Hypothalamus (tissue), 51 donors: Measurements from ENCODE around the gene CCDC154.
A peak's percentile ranks its signal among the peaks of the same experiment; 100 is the strongest.
"Not testable (repeated sequence)": the region's sequence is repeated elsewhere in the genome, so short reads cannot be mapped to it uniquely, and the experiment has no call there.

Experiments used
- DNase-seq, 51 donors: peaks; one replicate each; lab custom pipeline; 2025; lab: John Stamatoyannopoulos, UW

The CCDC154 gene

DNA sequence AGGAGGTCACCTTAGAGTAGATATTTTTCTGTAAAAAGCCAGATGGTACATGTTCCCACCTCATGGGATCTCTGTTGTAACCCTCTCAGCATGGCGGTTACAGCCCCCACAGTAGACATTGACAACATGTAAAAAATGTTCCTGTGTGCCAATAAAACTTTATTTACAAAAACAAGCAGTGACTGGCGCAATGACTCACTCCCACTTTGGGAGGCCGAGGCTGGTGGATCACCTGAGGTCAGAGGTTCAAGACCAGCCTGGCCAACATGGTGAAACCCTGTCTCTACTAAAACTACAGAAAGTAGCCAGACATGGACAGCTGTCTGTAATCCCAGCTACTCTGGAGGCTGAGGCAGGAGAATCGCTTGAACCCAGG, 4.7 kb downstream of the CCDC154 start:
- not testable (repeated sequence) for DNase-seq

DNA sequence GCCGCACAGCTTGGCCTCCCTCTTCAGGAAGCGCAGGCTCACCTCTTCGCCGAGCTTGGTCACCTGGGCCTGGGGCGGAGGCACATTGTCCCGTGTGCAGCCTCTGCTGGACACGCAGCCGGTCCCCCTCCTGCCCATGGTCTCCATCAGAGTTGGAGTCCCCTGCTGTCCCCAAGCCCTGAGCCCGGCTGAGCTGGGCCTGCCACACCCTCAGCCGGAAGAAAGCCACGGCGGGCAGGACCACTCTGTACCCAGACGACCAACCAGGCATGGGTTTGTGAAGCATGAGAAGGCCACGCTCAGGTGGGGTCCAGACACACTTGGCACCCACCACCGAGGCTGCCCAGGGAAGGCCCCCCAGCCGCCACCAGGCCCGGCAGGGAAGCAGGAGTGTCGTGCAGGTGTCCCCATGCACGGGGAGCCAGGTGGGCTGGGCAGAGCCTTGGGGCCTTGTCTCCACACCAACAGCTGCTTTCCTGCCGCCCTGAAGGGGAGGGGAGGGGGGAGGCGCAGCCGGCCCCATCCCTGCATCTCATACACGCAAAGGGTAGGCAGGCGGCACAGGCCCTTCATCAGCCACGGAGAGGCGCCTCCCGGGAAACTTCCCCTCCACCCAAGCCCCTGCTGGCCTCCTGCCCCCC, 5.2 kb downstream of the CCDC154 start:
- DNase-seq = no peak

DNA sequence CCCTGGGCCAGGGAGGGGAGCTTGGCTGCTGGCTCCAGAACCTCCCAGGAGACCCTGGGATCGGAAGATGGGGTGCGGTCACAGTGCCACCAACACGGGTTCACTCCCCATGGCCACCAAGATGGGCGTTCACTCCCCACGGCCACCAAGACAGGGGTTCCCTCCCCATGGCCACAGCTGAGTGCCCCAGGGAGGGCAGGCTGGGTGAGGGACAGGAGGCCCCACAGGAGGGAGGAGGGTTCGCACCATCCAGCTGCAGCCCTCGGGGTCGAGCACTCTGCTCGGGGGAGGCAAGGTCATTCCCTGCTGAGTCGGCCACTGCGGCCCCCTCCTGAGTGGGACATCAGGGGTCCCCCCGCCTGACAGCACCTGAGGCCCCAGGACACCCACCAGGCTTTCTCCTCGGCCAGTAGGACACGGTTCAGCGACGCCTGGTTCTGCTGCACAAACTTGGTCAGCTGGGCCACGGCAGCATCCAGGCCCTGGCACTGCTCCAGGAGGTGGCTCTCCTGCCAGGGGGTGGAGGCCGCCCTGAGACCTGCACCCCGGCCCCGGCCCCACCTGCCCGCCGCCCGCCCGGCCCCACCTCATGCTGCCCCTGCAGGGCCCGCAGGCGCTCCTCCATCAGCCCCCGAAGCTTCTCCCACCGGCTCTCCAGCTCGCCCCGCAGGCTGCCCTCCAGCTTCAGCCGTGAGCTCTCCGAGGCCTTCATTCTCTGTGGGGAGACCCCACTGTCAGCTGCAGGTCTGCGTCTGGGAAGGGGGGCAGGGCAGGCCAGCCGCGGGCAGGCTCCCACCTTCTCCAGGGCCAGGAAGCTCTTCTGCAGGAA, 5.9 kb downstream of the CCDC154 start:
- DNase-seq = no peak

DNA sequence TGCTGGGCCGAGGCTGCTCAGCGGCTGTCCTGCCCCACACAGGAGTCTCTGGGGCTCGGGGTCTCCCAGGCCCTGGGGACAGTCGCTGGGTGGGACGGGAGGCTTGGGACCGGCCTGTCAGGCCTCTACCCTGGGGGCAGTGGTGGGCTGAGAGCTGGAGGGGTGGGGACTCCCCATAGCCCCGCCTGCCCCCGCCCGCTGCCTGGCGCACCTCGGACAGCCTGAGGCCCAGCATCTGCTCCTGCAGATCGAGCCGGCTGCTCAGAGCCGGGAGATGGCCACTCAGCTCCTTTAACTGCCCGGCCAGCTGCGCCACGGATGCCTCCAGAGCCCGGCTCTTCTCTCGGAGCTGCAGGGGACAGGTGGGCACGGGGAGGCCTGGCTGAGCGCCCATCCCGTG, 6.8 kb downstream of the CCDC154 start:
- no peak for DNase-seq

DNA sequence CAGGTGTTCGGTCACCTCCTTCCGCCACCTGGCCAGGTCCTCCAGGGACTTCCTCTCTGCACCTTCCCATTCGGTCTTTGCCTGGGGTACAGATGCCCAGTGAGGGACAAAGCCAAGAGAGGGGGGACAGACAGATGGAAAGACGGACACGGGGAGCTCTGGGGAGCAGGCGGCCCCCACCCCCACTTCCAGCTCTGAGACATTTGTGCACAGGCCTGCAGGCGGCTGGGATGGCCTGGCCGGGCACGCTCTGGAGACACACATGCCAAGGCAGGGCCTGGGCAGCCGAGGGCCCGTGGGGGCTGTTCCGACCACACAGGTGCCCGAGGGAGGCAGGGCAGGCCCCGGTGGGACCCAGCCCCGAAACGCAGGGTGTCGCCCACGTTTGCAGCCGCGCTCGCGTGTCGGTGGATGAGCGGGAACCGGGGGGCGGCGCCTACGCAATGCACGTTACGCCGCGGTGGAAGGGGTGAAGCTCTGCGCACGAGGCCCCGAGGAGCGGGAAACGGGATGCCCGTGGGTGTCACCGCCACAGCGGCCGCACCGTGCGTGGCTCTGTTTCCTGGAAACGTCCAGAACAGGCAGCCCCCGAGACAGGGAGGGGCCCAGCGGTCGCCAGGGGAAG, 7.5 kb downstream of the CCDC154 start:
- DNase-seq = no peak

DNA sequence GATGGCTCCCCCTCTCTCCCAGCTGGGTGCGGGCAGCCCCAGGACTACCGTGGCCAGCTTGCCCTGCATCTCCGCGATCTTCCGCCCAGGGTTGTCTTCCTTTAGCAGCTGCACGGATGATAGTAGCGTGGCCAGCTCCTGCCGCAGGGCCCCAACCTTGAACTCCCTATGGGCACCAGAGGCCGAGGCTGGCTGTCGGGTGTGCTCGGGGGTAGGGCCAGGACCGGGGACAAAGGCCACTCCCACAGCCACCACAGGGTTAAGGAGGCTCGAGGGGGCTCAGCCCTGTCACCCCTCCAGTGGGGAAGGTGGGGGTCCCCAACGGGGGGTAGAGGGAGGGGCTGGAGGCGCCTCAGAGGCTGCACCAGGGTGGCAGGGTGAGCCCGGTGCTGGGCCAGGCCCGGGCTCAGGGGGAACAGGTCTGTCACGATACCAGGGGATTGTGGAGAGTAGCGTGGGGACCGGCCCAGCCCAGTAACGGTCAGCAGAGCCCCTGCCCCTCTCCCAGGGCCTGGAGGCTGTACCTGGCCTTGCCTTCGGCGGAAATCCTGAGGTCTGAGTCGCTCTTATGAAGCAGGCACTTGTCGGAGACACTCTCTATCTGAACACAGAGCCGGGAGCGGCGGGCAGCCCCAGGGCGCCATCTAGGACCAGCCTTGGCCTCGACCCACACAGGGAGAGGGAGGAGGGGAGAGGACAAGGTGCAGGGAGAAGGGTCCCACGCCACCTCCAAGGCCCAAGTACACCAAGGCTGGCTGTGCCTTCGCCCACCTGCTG, 8.2 kb downstream of the CCDC154 start:
- no peak for DNase-seq

DNA sequence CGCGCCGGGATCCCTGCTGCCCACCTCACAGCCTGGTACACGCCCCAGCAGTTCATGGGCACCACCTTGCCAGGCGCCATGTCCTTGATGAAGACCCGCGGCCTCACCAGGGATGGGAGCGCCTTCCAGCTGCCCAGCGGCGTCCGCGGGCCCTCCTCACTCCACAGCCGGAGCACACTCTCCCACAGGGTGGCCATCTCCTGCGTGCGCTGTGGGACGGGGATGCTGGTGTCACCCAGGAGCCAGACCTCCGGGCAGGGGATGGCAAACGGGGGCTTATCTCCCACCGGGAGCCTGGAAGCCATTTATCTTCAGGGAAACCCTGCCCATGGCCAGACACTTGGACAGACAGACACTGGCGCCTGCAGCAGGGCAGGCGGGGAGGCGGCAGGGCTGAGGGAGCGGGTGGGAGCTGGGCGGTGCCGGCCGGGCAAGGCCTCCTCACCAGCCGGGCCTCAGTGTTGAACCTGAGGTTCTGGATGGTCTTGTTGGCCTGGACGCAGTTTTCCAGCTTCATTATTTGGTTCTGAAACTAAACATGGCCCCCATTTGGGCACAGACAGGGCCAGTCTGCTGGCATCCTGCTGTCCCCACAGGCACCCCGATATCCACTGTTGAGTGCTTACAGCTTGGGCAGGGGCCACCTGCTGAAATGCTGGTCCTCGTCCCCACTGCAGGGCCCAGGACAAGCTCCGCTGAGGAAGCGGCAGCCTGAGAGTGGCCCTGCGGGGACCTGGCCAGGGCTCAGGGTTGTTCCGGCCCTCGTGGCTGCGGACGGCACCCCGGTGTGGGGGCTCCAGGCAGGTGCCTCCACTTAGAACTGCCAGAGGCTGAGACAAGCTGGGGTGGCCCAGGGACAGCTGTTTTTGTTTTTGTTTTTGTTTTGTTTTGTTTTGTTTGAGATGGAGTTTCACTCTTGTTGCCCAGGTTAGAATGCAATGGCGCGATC, 9.4 kb downstream of the CCDC154 start:
- no peak for DNase-seq

DNA sequence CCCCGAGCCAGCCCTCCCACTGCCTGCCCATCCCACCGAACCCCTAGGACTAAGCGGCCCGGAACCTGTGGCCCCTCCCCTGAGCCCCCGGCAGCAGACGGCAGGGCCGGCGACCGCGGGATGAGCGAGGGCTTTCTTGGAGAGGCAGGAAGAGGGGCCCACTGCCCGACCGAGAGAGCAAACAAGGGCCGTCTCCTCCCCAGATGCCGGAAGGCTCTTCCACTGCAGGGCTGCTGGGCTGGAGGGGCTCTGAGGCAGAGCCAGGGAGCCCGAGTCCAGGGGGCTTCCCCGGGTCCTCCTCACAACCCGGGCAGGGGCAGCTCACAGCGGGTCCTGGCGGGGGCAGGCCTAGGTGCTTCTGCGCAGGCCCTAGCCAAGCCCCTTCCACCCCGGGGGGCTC, 10.6 kb downstream of the CCDC154 start:
- no peak for DNase-seq

DNA sequence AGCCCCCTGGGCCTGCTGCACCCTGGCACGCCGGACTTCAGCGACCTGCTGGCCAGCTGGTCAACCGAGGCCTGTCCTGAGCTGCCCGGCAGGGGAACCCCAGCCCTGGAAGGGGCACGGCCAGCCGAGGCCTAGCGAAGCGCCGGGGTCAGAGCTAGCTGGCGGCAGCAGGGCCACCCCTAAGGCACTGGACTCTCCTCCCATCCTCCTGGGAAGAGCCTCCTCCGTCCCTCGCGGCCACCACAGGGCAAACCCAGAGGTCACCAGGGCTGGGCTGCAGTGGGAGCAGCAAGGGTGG, 11.1 kb downstream of the CCDC154 start:
- DNase-seq = no peak

DNA sequence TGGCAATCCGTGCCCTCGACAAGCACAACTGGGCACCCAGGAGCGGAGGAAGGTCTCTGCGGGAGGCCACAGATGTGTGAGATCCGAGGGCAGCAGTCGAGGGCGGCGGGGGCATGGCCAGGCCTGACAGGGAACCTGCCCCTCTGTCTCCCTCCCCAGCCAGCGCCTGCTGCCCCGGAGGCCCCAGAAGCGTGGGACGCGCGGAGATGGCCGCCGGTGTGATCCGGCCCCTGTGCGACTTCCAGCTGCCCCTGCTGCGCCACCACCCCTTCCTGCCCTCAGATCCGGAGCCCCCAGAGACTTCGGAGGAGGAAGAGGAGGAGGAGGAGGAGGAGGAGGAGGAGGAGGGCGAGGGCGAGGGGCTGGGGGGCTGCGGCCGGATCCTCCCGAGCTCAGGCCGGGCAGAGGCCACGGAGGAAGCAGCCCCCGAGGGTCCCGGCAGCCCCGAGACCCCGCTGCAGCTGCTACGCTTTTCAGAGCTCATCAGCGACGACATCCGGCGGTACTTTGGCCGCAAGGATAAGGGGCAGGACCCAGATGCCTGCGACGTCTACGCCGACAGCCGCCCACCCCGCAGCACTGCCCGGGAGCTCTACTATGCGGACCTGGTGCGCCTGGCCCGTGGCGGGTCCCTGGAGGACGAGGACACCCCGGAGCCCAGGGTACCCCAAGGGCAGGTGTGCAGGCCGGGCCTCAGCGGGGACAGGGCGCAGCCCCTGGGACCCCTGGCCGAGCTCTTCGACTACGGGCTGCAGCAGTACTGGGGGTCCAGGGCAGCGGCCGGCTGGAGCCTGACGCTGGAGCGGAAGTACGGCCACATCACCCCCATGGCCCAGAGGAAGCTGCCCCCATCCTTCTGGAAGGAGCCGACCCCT, 11.7 kb downstream of the CCDC154 start:
- no peak for DNase-seq

DNA sequence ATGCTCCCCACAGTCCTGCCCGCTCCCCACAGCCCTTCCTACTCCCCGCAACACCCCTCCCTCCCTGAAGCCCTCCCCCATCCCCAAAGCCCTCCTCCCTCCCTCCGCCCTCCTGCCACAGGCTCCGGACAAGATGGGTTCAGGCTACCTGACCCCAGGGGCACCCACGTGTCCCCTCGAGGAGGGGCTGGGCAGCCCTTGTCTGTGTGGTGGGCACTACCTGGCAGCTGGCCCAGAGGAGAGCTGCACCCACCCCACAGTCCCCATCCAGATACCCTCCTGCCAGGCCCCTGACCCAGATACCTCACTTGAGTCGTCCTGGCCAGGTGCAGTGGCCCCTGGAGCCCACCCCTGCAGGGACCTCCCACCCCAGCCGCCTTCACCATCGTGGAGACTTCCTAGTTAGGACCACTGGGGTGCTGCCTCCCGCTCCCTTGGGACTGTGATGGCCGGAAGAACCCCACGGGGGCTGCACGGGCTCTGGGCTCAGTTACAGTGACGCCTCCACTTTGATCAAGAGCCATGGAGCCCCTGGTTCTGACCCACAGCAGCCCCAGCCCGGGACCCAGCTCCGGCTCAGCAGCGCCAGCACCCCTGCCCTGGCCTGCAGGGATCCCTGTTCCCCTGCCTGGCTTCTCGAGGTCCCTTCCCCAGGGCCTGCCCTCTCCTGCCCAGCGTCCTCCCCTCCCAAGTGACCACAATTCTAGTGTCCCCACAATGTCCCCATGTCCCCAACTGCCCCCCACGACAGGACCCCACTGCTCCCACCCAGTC, 12.7 kb downstream of the CCDC154 start:
- no peak for DNase-seq

DNA sequence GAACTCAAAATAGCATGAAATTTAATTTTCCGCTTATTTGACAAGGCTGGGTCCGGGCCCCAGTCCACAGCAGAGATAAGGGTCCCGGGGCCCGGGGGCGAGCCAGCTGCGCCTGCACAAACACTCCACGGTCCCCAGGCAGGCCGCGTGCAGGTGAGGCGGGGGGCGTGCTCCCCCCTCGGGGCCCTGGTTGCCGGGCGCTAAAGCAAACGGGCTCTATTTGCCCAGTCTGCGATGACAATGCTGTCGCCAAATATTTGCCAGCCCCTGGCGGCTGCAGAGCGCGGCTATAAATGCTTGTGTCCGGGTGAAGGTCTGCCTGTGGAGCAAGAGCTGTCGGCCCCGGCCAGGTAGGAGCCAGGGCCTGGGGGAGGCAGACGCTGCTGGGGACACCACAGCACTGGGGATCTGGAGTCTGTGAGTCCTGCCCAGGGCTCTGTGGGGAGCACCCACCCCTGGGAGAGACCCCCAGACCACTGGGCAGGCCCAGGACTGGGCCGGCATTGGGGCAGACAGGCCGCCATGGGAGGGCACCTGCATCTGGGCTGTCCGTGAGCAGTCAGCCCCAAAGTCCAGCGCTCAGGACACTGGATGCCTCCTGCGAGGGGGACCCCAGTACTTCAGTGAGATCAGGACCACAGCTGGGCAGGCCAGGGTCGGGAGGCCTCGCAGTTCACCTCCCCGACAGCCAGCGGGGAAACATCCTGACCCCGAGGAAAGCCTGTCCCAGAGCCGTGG, 13.4 kb downstream of the CCDC154 start, which contains the start of gene PERCC1:
TSS of gene PERCC1 (plus strand) at position 320 of the 738 bp plus-strand sequence. CDS start 1,516 bp downstream, outside the sequence.
- no peak for DNase-seq

DNA sequence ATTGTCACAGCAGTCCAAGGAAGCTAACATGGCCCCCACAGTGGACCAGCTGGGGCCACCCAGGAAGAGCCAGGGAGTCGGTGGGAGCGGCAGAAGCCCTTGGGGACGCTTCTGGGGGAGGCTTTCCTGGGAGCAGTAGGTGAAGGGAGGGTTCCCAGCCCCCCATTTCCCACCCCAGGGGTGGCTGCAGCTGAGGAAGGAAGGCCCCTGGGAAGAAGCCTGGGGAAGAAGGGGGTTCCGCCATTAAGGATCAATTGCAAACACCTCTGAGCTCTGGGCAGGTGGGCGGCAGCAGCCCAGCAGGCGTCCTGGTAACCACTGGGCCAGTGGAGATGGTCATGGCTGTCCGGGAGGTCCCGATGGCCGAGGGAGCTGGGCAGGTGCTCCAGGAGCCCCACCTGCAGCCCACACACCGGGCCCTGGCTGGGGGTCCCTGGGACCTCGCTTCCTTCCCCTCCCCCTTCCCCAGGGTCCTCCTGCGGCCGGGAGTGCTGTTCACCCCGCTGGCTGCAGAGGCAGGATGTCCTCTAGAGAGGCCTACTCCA, 14.1 kb downstream of the CCDC154 start:
- no peak for DNase-seq

DNA sequence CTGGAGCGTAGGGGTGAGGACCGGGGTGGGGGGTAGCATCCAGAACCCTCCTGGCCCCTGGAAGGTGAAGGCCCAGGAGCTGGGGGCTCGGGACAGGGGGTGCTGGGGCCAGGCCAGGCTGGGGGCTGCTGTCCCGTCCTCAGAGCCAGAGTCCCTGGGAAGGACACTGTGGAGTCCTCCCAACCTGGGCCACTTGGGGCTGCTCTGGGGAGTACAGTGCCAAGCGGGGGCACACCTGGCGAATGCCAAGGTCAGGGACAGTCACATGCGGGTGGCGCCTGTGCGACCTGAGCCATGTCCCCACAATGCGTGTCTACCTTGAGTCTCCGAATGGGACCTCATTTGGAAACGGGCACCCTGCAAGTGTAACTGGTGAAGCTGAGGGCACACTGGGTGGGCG, 14.7 kb downstream of the CCDC154 start:
- no peak for DNase-seq

DNA sequence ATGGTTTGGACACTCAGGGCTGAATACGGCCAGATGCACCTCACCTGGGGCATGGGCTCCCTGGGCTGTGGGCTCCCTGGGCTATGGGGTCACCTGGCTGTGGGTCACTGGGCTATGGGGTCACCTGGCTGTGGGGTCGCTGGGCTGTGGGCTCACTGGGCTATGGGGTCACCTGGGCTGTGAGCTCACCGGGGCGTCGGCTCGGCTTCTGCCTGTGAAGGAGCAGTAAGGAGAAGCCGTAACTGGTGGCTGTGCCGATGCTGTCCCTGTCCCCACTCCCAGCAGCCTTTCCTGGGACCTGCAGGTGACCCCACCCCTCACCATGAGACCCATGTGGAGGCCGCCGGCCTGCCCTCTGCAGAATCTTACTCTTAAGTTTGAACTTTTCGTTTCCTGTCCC, 15.3 kb downstream of the CCDC154 start:
- no peak for DNase-seq

DNA sequence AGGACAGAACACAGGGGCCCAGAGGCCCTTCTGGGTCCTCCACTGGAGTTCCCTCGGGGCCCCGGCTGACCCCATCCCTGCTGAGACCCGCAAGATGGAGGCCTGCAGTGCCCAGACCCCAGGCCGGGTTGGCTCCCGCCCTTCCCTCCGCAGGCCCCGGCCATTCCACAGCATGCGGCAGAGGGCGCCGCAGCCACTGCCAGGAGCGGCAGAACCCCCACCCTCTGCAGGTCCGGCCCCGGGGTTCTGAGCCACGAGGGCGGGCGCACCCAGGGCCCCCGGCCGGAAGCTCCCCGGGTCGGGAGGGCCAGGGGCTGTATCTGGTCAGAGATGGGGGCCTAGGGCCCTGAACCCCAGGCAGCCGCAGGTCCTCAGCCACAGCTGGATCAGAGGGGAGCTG, 15.8 kb downstream of the CCDC154 start:
- DNase-seq = peak in 1 of 51 donors; percentile 9
